SU-DHL-6 (cell line): ENCODE data around the gene RNF111.

Experiments
- H2AFZ ChIP-seq: fragments of 200-600 bp; sonication (generic); 2 replicates; pipeline ENCODE4 v1.6.1; 2014; ENCODE audit warnings: low read depth, mild to moderate bottlenecking, moderate library complexity, mixed read lengths, antibody characterized with exemption, low read length; ENCODE audit not compliant: severe bottlenecking
- H3F3A ChIP-seq: fragments of 200-600 bp; shearing (Covaris generic); 2 replicates; pipeline ENCODE4 v1.6.0; 2016; ENCODE audit warnings: antibody characterized with exemption, mild to moderate bottlenecking; ENCODE audit not compliant: insufficient read depth
- H3K27ac ChIP-seq: fragments of 200-600 bp; sonication (generic); 2 replicates; pipeline ENCODE4 v1.5.1; 2016; ENCODE audit warnings: low read depth, mild to moderate bottlenecking, low read length, moderate library complexity, mixed read lengths
- H3K27me3 ChIP-seq: fragments of 200-600 bp; sonication (generic), shearing (Covaris generic); 2 replicates; pipeline ENCODE4 v1.6.0; 2014; ENCODE audit warnings: mild to moderate bottlenecking, low read length
- H3K36me3 ChIP-seq: fragments of 200-600 bp; sonication (generic); 2 replicates; pipeline ENCODE4 v1.6.1; 2014; ENCODE audit warnings: mild to moderate bottlenecking, low read length, mixed read lengths
- H3K4me2 ChIP-seq: fragments of 300-600, 200-600 bp; shearing (Covaris generic), sonication (generic); 2 replicates; pipeline ENCODE4 v1.6.0; 2014; ENCODE audit warnings: low read length, low read depth, mild to moderate bottlenecking; ENCODE audit not compliant: poor library complexity, severe bottlenecking
- H3K4me3 ChIP-seq: fragments of 200-600 bp; sonication (generic); 2 replicates; pipeline ENCODE4 v1.5.1; 2014; ENCODE audit warnings: antibody characterized with exemption, low read length, mild to moderate bottlenecking, mixed read lengths; ENCODE audit not compliant: insufficient read depth, poor library complexity, severe bottlenecking
- H3K79me2 ChIP-seq: fragments of 200-600 bp; sonication (generic); 2 replicates; pipeline ENCODE4 v1.6.1; 2014; ENCODE audit warnings: mild to moderate bottlenecking, low read length, moderate library complexity; ENCODE audit not compliant: insufficient read depth
- H3K9ac ChIP-seq: fragments of 200-600 bp; sonication (generic); 2 replicates; pipeline ENCODE4 v1.7.0; 2014; ENCODE audit warnings: mild to moderate bottlenecking, low read length
- H3K9me2 ChIP-seq: fragments of 200-600 bp; sonication (generic); replicated peaks from 2 replicates; pipeline ENCODE4 v1.6.1; 2014; ENCODE audit warnings: low read length; ENCODE audit not compliant: insufficient read depth
- H3K9me3 ChIP-seq: fragments of 200-600 bp; sonication (generic); 2 replicates; pipeline ENCODE4 v1.6.1; 2014; ENCODE audit warnings: low read length, mixed read lengths; ENCODE audit not compliant: insufficient read depth
- H4K20me1 ChIP-seq: fragments of 200-600 bp; sonication (generic); 2 replicates; pipeline ENCODE4 v1.6.1; 2014; ENCODE audit warnings: low read depth, mild to moderate bottlenecking, antibody characterized with exemption, low read length, moderate library complexity, mixed read lengths
- CTCF ChIP-seq: fragments of 200-600 bp; sonication (generic); IDR thresholded peaks from one replicate; pipeline ENCODE4 v1.5.1; 2017; ENCODE audit warnings: antibody characterized with exemption, mild to moderate bottlenecking, low read length, moderate library complexity; ENCODE audit not compliant: insufficient read depth, poor library complexity, severe bottlenecking
- EZH2phosphoT487 ChIP-seq: fragments of 200-600 bp; sonication (generic), shearing (Covaris generic); conservative IDR thresholded peaks from 2 replicates; pipeline ENCODE4 v1.6.1; 2018; ENCODE audit warnings: mild to moderate bottlenecking, antibody characterized with exemption, low read length, moderate library complexity, mixed read lengths

RNF111 gene

GRCh38 chr15:59011262-59011952, 23.9 kb downstream of the RNF111 start:
- Histone ChIP-seq H3K27ac (no peak overlapping the region), H3K27me3 (no peaks in the 10 kb centered on the region), H3F3A (peaks cover 4% of the 10 kb centered on the region; the same call in 1 of the 2 replicates), H3K9me2 (no peaks in the 10 kb centered on the region), H3K36me3 (peaks cover under 1% of the 10 kb centered on the region; the same call in 1 of the 2 replicates), H3K79me2 (peaks cover 89% of the 10 kb centered on the region), H3K4me3 (no peak overlapping the region), H3K4me2 (no peak overlapping the region), H4K20me1 (no peaks in the 10 kb centered on the region), H2AFZ (no peak overlapping the region), H3K9ac (no peak overlapping the region), H3K9me3 (no peaks in the 10 kb centered on the region)
- no peak for TF ChIP-seq EZH2phosphoT487
- TF ChIP-seq CTCF: no peak

- Histone ChIP-seq H3K4me2 (no peak overlapping the region), H3K9me2 (no peaks in the 10 kb centered on the region), H3K79me2 (peaks cover 88% of the 10 kb centered on the region), H3K9me3 (no peaks in the 10 kb centered on the region), H3K9ac (no peak overlapping the region), H3K4me3 (no peak overlapping the region), H3K36me3 (no peaks in the 10 kb centered on the region; the same call in 1 of the 2 replicates), H3F3A (peaks cover 4% of the 10 kb centered on the region; the same call in 1 of the 2 replicates), H3K27me3 (no peaks in the 10 kb centered on the region), H2AFZ (no peak overlapping the region), H4K20me1 (no peaks in the 10 kb centered on the region), H3K27ac (no peak overlapping the region)
- TF ChIP-seq EZH2phosphoT487 (no peak), CTCF (no peak)
These were observed 25.9 kb downstream of the RNF111 start for GRCh38 chr15:59013246-59013873.

GRCh38 chr15:59014068-59014467, 26.6 kb downstream of the RNF111 start:
- Histone ChIP-seq H4K20me1 (no peaks in the 10 kb centered on the region), H3K36me3 (no peaks in the 10 kb centered on the region; the same call in 1 of the 2 replicates), H2AFZ (no peak overlapping the region)

More at GRCh38 chr15:59014068-59014467, 26.6 kb downstream of the RNF111 start:
- Histone ChIP-seq H3F3A (peaks cover 4% of the 10 kb centered on the region; the same call in 1 of the 2 replicates), H3K9ac (no peak overlapping the region), H3K4me2 (no peak overlapping the region), H3K27ac (no peak overlapping the region), H3K9me2 (no peaks in the 10 kb centered on the region), H3K9me3 (no peaks in the 10 kb centered on the region), H3K79me2 (peaks cover 88% of the 10 kb centered on the region), H3K27me3 (no peaks in the 10 kb centered on the region), H3K4me3 (no peak overlapping the region)
- TF ChIP-seq EZH2phosphoT487 (no peak), CTCF (no peak)
